ENCODE measurements around the gene SCNN1B.

GRCh38 chr16:23403547-23403946, 101.4 kb downstream of the SCNN1B start:
- TF ChIP-seq CTCF (IDR thresholded peaks at IDR 0.05) = no peak
- no peak for TF ChIP-seq POLR2A (IDR thresholded peaks at IDR 0.05)
- TF ChIP-seq EP300 (IDR thresholded peaks at IDR 0.05) = no peak

Data from gastroesophageal sphincter (tissue), 3 donors.